GM18508 (cell line): ENCODE results near the gene LRRC52.
"Not testable (repeated sequence)": the region's sequence is repeated elsewhere in the genome, so short reads cannot be mapped to it uniquely, and the experiment has no call there.

Source experiments
- ATAC-seq: cut with Tn5 transposase; IDR thresholded peaks from one replicate; pipeline ENCODE4 v1.9.1; 2021; ENCODE audit warnings: moderate number of reproducible peaks; ENCODE audit not compliant: insufficient read depth, unreplicated experiment

The LRRC52 gene

DNA sequence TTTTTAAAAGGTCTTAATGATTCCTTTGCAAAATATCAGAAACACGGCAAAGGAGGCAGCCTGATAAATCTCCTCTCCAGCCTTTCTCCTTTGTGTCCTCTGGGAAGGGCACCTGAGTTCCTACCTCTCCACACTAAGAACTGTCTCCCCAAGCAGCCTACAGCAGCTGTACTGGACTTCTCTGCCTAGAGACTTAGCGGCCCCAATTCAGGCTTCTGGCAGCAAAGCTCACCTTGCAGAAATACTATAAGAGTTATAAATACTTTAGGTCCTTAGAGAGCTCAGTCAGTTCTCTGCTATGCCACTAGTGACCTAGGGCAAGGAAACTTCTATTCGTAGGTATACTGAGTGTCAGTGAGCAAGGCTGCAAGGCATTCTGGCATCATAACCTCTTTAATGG, 33.9 kb downstream of the LRRC52 start:
- ATAC-seq, result no peak

DNA sequence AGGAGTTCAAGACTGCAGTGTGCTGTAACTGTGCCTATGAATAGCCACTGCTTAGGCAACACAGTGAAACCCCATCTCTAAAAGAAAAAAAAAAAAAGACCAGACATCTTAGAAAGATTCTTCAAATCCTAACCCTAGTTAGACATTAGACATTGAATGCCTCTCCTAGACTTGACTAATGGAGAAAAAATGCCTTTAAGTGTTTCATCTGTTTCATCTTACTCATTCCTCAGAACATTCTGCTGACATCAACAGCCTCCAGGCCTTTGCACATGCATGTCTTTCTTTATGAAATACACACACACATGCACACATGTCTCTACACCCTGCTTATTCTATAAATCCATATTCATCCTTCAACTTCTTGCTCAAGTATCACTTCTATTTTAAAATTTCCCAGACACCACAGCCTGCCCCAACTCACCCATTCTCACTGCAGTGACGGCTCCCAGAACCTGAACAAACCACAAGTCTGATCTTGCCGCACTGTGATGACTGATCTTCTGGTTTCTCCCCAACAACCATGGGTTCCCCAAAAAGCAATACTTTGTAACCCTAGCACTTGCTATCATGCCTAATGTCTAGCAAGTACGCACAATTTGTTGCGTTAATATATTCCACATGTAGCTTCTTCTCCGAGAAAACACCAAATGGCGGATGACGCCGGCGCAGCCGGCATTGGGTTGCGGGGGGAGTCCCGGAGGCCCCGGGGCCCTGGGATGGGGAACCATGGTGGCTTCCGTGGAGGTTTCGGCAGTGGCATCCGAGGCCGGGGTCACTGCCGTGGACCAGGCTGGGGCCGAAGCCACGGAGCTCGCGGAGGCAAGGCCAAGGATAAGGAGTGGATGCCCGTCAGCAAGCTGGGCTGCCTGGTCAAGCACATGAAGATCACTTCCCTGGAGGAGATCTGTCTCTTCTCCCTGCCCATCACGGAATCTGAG, 37.4 kb downstream of the LRRC52 start:
- no peak for ATAC-seq

GRCh38 chr1:165581926-165582325, 38.1 kb downstream of the LRRC52 start:
- ATAC-seq, result no peak

GRCh38 chr1:165586398-165586797, 42.6 kb downstream of the LRRC52 start:
- no peak for ATAC-seq

DNA sequence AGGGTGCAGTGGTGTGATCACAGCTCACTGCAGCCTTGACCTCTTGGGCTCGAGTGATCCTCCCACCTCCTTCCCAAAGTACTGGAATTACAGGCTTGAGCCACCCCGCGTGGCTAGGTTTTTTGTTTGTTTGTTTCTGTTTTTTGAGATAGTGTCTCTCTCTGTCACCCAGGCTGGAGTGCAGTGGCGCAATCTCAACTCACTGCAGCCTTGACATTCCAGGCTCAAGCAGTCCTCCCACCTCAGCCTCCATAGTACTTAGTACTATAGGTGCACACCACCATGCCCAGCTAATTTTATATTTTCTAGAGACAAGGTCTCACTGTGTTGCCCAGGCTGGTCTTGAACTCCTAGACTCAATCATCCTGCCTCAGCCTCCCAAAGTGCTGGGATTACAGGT, 47.6 kb downstream of the LRRC52 start:
- not testable (repeated sequence) for ATAC-seq

DNA sequence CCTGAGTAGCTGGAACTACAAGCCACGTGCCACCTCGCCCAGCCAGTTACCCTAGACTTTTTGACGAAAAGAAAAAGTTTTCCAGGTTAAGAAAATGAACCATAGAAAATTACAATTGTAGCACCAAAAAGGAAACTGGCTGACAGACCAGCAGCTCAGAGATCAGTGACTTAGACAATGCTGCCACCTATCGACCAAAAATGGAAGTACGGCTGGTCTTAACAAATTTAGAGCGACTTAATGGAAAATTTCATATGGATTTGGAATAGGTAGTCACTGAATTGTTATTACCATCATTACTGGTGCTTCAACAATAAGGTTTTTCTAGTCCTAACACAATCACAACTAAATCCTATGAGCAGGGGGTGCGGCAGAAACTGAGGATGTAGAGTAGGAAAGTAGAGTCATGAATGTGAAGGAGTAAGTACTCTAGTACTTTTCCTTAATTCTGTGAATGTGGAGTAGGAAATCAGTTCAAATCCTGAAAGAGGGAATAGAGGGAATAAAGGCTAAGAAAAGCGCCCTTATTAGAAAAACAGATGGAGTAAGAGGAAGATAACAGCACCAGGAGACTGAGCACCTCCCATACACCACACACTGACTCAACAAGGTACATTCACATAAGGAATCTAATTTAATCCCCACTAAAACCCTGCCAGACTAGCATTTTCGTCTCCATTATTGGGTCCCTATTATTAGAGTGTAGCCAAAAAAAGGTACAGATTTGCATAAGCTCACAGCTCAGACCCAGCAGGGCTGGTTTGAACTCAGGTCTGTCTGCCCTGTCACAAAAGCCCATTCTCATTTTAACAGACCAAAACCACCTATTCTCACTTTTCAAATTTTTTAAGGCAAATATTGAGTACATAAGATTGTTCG, 49.4 kb downstream of the LRRC52 start:
- no peak for ATAC-seq

GRCh38 chr1:165595246-165595938, 51.6 kb downstream of the LRRC52 start:
- no peak for ATAC-seq

DNA sequence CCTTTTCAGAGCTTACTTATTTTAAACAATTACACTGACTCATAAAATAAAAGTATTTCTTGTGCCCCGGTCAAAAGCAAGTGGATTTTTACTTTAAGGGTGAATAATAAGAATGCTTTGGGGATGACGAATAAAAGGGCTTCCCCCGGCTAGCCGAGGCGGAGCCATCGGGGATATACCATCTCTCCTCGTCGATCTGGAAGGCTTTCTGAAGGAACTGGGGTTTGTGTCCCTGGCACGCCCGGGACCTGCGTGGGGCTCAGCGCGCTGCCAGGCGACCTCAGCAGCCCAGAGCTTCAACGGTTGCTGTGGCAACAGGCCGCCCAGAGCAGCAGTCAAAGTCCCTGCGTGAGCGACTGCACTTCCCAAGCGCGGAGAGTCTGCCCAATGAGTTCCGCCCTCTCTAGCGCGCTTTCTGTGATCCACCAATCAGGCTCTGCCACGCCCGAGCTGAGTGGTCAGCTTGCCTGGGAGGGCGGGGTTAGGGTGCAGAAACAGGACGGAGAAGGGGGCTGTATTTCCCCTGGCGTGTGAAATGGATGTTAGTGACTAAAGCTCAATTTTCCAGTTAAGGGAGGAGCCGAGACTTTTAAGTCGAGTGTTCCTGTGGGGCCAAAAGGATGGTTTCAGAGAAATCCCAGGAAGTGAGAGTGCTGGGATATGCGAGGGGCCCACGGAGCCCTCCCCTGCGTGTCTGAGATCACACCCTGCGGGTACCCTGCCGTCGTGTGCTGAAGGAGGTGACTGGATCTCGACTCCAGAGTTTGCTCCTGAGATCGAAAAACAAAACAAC, 54.3 kb downstream of the LRRC52 start:
- peak; percentile 95 for ATAC-seq

DNA sequence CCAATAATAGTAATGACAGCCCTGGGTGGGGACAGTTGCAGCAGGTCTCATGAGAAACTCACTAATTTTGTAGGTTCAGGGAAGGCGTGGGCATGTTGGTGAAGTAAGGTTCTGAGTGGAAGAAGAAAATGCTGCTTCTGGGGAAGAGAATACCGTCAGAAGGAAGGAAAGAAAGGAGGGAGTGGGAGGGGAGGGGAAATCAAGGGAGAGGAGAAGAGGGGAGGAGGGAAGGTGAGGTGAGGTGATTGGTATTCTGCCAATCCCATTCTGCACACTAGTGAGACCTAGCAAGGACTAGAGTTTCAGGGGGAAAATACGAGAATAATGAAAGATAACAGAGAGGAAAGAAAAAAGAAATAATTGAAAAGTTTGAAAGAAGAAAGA, 54.9 kb downstream of the LRRC52 start:
- no peak for ATAC-seq

- no peak for ATAC-seq
Observed at GRCh38 chr1:165600793-165601192, 57.0 kb downstream of the LRRC52 start.

DNA sequence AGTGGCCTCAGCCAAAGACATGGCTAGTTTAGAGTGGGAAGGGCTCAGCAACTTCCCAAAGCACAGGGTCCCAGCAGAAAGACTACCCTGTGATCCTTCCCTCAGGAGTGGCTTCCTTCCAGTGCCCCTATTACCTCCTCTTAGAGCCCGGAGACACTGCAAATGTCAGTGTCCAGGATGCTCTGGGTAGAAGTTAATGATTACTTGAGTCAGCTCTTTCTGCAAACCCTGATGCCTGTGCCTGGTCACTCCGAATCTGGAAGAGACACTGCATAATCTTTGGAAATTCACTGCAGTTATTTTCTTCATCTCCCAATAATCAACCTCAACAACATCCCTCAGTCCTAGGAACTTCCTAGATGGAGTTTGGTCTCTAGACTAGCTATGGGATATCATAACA, 60.0 kb downstream of the LRRC52 start:
- ATAC-seq, result no peak

- ATAC-seq, result no peak
Observed at GRCh38 chr1:165605246-165605645, 61.4 kb downstream of the LRRC52 start.

GRCh38 chr1:165606676-165607075, 62.9 kb downstream of the LRRC52 start:
- not testable (repeated sequence) for ATAC-seq

GRCh38 chr1:165610866-165611265, 67.1 kb downstream of the LRRC52 start:
- no peak for ATAC-seq

DNA sequence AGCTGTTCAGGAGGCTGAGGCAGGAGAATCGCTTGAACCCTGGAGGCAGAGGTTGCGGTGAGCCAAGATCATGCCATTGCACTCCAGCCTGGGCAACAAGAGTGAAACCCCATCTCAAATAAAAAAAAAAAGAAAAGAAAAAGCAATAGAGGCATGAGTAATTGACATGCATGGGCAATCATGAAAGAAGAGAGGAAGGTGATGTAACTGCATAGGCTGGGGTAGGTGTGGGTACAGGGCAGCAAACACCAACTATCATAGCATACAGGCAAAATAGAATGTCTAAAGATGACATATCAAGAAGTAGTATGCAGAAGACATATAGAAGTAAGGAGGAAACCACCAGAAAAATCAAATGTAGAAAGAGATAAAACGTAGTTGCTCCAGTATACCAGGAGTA, 68.3 kb downstream of the LRRC52 start:
- no peak for ATAC-seq
